ENCODE results near the gene LRRK1. TPM values are rescaled to one million over a fixed set of nuclear protein-coding genes. Genes with fewer than 3 reads are reported as not detected.

Gene LRRK1
- total and polyA plus RNA-seq, 12 donors, result 1.5 to 8.1 (median 2.0) TPM

GRCh38 chr15:101119181-101119580 is 200.0 kb downstream of the LRRK1 start:
- Histone ChIP-seq H3K27ac (no peak overlapping the region), H3K4me1 (peaks cover 13 to 58% (median 17%) of the 10 kb centered on the region in 9 donors), H3K9me3 (no peaks in the 10 kb centered on the region), H3K4me3 (no peak overlapping the region), H3K27me3 (no peaks in the 10 kb centered on the region), H3K36me3 (no peaks in the 10 kb centered on the region)
- WGBS, 2 donors, result 89 to 90% methylated on average over 2 of the region's 2 CpGs
- DNase-seq (no peak), ATAC-seq (no peak)
- no peak for TF ChIP-seq CTCF (IDR thresholded peaks at IDR 0.05)
- intact Hi-C loops (cut with DNase I), result no loop called here

Other genes starting within 250 kb of the LRRK1 start
- 10 to 100 TPM in 1 of 10 donors, 1 to 10 TPM in 8, under 1 TPM in 1; 0.96 to 24.9 (median 2.3) TPM for gene ALDH1A3, start 39.5 kb upstream of the LRRK1 start, total RNA-seq
- gene ALDH1A3, start 39.5 kb upstream of the LRRK1 start, polyA plus RNA-seq, result 1 to 10 TPM; 2.1 to 4.9 TPM

Data from heart right ventricle (tissue), 16 donors.